HL-60 (cell line): ENCODE results near the gene CYP4A11.
"Not testable (repeated sequence)": the region's sequence is repeated elsewhere in the genome, so short reads cannot be mapped to it uniquely, and the experiment has no call there.

Experiments
- DNase-seq, 2 experiments: peaks; one replicate each; pipeline ENCODE4 v3.0.0-alpha.2; 2010 to 2020; ENCODE audit warnings: low read depth in 1 of 2, low spot score in 1 of 2
- H3K27ac ChIP-seq: fragments of 250-450 bp; sonication (Bioruptor Pico); replicated peaks from 2 replicates; pipeline ENCODE4 v1.5.1; 2020; ENCODE audit warnings: mild to moderate bottlenecking, moderate library complexity
- H3K27me3 ChIP-seq: fragments of 250-450 bp; sonication (Bioruptor Pico); 2 replicates; pipeline ENCODE4 v1.5.1; 2021; ENCODE audit warnings: mild to moderate bottlenecking, moderate library complexity; ENCODE audit not compliant: insufficient read depth, poor library complexity, severe bottlenecking
- H3K4me3 ChIP-seq: replicated peaks from 2 replicates; pipeline ENCODE4 v1.5.1; 2011; ENCODE audit warnings: mild to moderate bottlenecking, control low read depth, low read length; ENCODE audit not compliant: insufficient read depth
- GABPA ChIP-seq: IDR thresholded peaks from 2 replicates; pipeline ENCODE4 v1.6.1; 2012; ENCODE audit warnings: low read depth
- POLR2AphosphoS5 ChIP-seq: IDR thresholded peaks from 2 replicates; pipeline ENCODE4 v1.6.1; 2012; ENCODE audit warnings: low read depth
- REST ChIP-seq: IDR thresholded peaks from 2 replicates; pipeline ENCODE4 v1.6.1; 2012; ENCODE audit warnings: low read depth; ENCODE audit not compliant: insufficient replicate concordance
- SPI1 ChIP-seq: IDR thresholded peaks from 2 replicates; pipeline ENCODE4 v1.6.1; 2012; ENCODE audit warnings: low read depth, mild to moderate bottlenecking, borderline replicate concordance
- TF ChIP-seq, protein P1 (sequence below): IDR thresholded peaks from one replicate; pipeline ENCODE4 v1.5.1; 2011; ENCODE audit warnings: low read length, control low read depth, inconsistent platforms; ENCODE audit not compliant: insufficient read depth

The CYP4A11 gene

DNA sequence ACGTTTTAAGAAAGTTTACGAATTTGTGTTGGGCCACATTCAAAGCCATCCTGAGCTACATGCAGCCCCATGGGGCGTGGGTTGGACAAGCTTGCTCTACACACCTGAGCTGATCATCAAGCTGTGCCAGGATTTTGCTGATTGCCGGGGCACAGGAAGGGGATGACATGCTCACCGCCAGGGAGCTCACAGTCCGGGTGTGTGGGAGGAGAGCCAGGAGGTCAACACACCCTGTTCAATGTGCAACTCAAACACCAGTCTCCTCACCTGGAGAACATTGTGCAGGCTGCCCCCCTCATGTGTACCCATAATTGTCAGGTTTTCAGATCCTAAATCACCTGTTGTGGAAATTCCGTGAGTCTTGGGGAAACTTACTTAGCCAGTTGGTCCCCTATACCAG is 969 bp downstream of the CYP4A11 start:
- Histone ChIP-seq H3K27me3 (no peaks in the 10 kb centered on the region), H3K27ac (no peak overlapping the region), H3K4me3 (no peak overlapping the region)
- no peak for DNase-seq
- TF ChIP-seq GABPA, result no peak
- TF ChIP-seq SPI1, result no peak
- no peak for TF ChIP-seq POLR2AphosphoS5

- DNase-seq, result no peak
- Histone ChIP-seq H3K4me3 (no peak overlapping the region), H3K27me3 (no peaks in the 10 kb centered on the region), H3K27ac (no peak overlapping the region)
- TF ChIP-seq SPI1, result no peak
- TF ChIP-seq REST, result no peak
- no peak for TF ChIP-seq POLR2AphosphoS5
- TF ChIP-seq, protein P1, sequence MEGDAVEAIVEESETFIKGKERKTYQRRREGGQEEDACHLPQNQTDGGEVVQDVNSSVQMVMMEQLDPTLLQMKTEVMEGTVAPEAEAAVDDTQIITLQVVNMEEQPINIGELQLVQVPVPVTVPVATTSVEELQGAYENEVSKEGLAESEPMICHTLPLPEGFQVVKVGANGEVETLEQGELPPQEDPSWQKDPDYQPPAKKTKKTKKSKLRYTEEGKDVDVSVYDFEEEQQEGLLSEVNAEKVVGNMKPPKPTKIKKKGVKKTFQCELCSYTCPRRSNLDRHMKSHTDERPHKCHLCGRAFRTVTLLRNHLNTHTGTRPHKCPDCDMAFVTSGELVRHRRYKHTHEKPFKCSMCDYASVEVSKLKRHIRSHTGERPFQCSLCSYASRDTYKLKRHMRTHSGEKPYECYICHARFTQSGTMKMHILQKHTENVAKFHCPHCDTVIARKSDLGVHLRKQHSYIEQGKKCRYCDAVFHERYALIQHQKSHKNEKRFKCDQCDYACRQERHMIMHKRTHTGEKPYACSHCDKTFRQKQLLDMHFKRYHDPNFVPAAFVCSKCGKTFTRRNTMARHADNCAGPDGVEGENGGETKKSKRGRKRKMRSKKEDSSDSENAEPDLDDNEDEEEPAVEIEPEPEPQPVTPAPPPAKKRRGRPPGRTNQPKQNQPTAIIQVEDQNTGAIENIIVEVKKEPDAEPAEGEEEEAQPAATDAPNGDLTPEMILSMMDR, result no peak
- no peak for TF ChIP-seq GABPA
Observed at GRCh38 chr1:46937270-46937669, 4.0 kb downstream of the CYP4A11 start.

DNA sequence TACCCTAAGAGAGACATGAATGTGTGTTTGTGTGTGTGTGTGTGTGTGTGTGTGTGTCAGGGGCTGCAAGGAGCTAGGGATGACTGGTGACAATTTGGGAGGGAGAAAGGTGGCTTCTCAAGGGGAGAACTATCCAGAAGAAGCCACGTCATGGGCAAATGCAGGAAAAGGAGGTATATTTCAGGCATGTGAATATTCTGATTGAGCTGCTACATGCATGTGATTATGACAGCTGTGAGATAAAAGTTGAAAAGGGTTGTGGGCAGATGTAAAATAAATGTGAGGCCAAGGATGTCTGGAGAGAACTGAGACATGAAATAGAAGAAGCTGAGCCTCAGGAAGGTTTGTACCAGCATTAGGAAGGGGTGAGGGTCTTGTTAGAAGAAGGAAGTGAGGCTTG is 4.5 kb downstream of the CYP4A11 start:
- H3K4me3 ChIP-seq, result no peak overlapping the region

DNA sequence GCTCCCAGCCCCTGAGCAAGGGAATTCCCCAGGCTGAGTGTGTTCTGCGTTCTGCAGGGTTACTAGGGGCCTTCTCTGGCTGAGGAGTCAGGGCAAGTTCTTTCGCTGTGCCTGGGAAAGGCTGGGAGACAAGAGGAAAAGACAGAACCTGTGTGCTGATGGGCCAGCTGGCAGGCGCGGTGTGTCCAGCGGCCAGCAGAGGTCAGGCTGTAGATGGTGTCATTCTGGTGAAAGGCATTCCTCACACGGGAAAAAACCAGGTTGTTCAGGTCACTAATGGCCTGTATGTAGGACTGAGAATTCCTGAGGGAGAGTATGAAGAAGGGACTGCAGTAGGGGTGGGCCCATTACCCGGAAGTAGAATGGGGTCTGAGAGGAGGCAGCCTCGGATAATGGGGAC is 6.4 kb downstream of the CYP4A11 start:
- H3K4me3 ChIP-seq, H3K27me3 ChIP-seq, DNase-seq, H3K27ac ChIP-seq: not testable (repeated sequence)

More for the DNA sequence above, 4.5 kb downstream of the CYP4A11 start:
- Histone ChIP-seq H3K27ac (no peak overlapping the region), H3K27me3 (no peaks in the 10 kb centered on the region)
- TF ChIP-seq, protein P1, result no peak
- no peak for TF ChIP-seq REST
- TF ChIP-seq POLR2AphosphoS5, result no peak
- no peak for TF ChIP-seq SPI1
- TF ChIP-seq GABPA, result no peak
- no peak for DNase-seq

- DNase-seq, H3K4me3 ChIP-seq, H3K27me3 ChIP-seq, H3K27ac ChIP-seq: not testable (repeated sequence)
Observed at GRCh38 chr1:46932020-46932419, 9.3 kb downstream of the CYP4A11 start.
